ENCODE data around the gene DNAJC5.

DNAJC5 gene

GRCh38 chr20:63894358-63895201 lies at the start of gene DNAJC5:
Gene DNAJC5 (plus strand): TSS chr20:63895126. CDS start chr20:63928346, 33,220 bp downstream.
- H3K9me3 ChIP-seq (ENCODE audit: insufficient read depth, low read depth, low read length) = no peaks in the 10 kb centered on the region
- H3K4me1 ChIP-seq (ENCODE audit: insufficient read depth, low read length, poor library complexity, severe bottlenecking) = peaks cover 27% of the 10 kb centered on the region
- peaks cover 12% of the 10 kb centered on the region; the same call in 1 of the 2 replicates for H3F3A ChIP-seq (ENCODE audit: low read depth)
- no peaks in the 10 kb centered on the region for H3K9me2 ChIP-seq (replicated peaks; ENCODE audit: low read depth, low read length)
- H3K9ac ChIP-seq (ENCODE audit: low read depth, low read length, poor library complexity, severe bottlenecking) = peak within 1 kb of the TSS; percentile 85
- peak within 1 kb of the TSS; percentile 85 for H3K4me3 ChIP-seq (ENCODE audit: low read length, poor library complexity, severe bottlenecking)
- no peak within 1 kb of the TSS for H2AFZ ChIP-seq (ENCODE audit: low read length)
- TF ChIP-seq CTCF (conservative IDR thresholded peaks at IDR 0.05; ENCODE audit: low read length) (no peak), EZH2phosphoT487 (IDR thresholded peaks at IDR 0.05; ENCODE audit: borderline replicate concordance) (no peak)
- H4K20me1 ChIP-seq (ENCODE audit: insufficient read depth, low read length, poor library complexity, severe bottlenecking) = peaks cover 36% of the 10 kb centered on the region
- peaks cover 42% of the 10 kb centered on the region for H3K79me2 ChIP-seq (ENCODE audit: insufficient read depth, low read length)
- no peaks in the 10 kb centered on the region for H3K27me3 ChIP-seq (ENCODE audit: insufficient read depth, low read length, poor library complexity, severe bottlenecking)
- H3K4me2 ChIP-seq (ENCODE audit: low read depth, low read length, poor library complexity, severe bottlenecking) = peak within 1 kb of the TSS; percentile 90
- H3K36me3 ChIP-seq (ENCODE audit: insufficient read depth, low read length) = peaks cover 19% of the 10 kb centered on the region; the same call in 1 of the 2 replicates

- Histone ChIP-seq H3K36me3 (ENCODE audit: insufficient read depth, low read length) (no peaks in the 10 kb centered on the region), H3K79me2 (ENCODE audit: insufficient read depth, low read length) (no peaks in the 10 kb centered on the region), H3K4me3 (ENCODE audit: low read length, poor library complexity, severe bottlenecking) (no peak overlapping the region), H4K20me1 (ENCODE audit: insufficient read depth, low read length, poor library complexity, severe bottlenecking) (no peaks in the 10 kb centered on the region), H3K27me3 (ENCODE audit: insufficient read depth, low read length, poor library complexity, severe bottlenecking) (no peaks in the 10 kb centered on the region), H2AFZ (ENCODE audit: low read length) (no peak overlapping the region), H3K9me2 (replicated peaks; ENCODE audit: low read depth, low read length) (no peaks in the 10 kb centered on the region), H3K9ac (ENCODE audit: low read depth, low read length, poor library complexity, severe bottlenecking) (peak overlapping the region; percentile 69), H3K4me1 (ENCODE audit: insufficient read depth, low read length, poor library complexity, severe bottlenecking) (peaks cover 70% of the 10 kb centered on the region), H3K9me3 (ENCODE audit: insufficient read depth, low read depth, low read length) (no peaks in the 10 kb centered on the region), H3K4me2 (ENCODE audit: low read depth, low read length, poor library complexity, severe bottlenecking) (no peak overlapping the region), H3F3A (ENCODE audit: low read depth) (no peaks in the 10 kb centered on the region)
- no peak for TF ChIP-seq EZH2phosphoT487 (IDR thresholded peaks at IDR 0.05; ENCODE audit: borderline replicate concordance)
- TF ChIP-seq CTCF (conservative IDR thresholded peaks at IDR 0.05; ENCODE audit: low read length) = no peak
Measured at GRCh38 chr20:63846128-63846771, 48.7 kb upstream of the DNAJC5 start.

- Histone ChIP-seq H3K9ac (ENCODE audit: low read depth, low read length, poor library complexity, severe bottlenecking) (peak overlapping the region; percentile 69), H2AFZ (ENCODE audit: low read length) (no peak overlapping the region), H3K9me3 (ENCODE audit: insufficient read depth, low read depth, low read length) (no peaks in the 10 kb centered on the region), H3K4me2 (ENCODE audit: low read depth, low read length, poor library complexity, severe bottlenecking) (peak overlapping the region; percentile 58), H3K4me1 (ENCODE audit: insufficient read depth, low read length, poor library complexity, severe bottlenecking) (peaks cover 68% of the 10 kb centered on the region), H3K9me2 (replicated peaks; ENCODE audit: low read depth, low read length) (no peaks in the 10 kb centered on the region), H3K79me2 (ENCODE audit: insufficient read depth, low read length) (no peaks in the 10 kb centered on the region), H3K27me3 (ENCODE audit: insufficient read depth, low read length, poor library complexity, severe bottlenecking) (no peaks in the 10 kb centered on the region), H3F3A (ENCODE audit: low read depth) (no peaks in the 10 kb centered on the region), H3K4me3 (ENCODE audit: low read length, poor library complexity, severe bottlenecking) (no peak overlapping the region), H4K20me1 (ENCODE audit: insufficient read depth, low read length, poor library complexity, severe bottlenecking) (no peaks in the 10 kb centered on the region), H3K36me3 (ENCODE audit: insufficient read depth, low read length) (no peaks in the 10 kb centered on the region)
- TF ChIP-seq EZH2phosphoT487 (IDR thresholded peaks at IDR 0.05; ENCODE audit: borderline replicate concordance) (no peak), CTCF (conservative IDR thresholded peaks at IDR 0.05; ENCODE audit: low read length) (no peak)
Measured at GRCh38 chr20:63846888-63847236, 48.1 kb upstream of the DNAJC5 start.
